Measurements from ENCODE around the gene GNB1. TPM values are rescaled to one million over a fixed set of nuclear protein-coding genes. Genes with fewer than 3 reads are reported as not detected.

GNB1 gene
- total RNA-seq, 4 donors from 2014 or later: 150 to 191 (median 159) TPM

DNA sequence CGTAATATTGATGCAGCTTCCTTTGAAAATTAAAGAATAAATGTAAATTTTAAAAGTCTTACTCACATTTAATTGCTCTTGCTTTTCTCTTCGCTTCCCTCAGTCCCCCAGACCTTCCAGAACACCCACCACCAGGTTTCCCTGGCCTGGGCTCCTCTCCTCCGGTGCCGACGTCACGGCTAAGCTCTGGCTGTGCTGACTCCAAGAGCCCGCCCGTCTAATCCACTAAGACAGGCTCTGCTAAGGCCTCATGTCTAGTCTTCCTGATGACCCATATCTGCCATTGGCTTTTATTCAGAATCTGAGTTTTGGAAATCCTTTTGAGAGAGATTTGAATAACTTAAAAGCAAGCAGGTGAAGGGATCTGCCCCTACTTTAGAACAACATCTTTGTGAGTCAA lies 58.7 kb downstream of the GNB1 start:
- Histone ChIP-seq H3K27ac (no peak overlapping the region), H3K9me3 (no peaks in the 10 kb centered on the region), H3K4me1 (peaks cover 0 to 55% (median 5%) of the 10 kb centered on the region in 4 donors), H3K36me3 (peaks cover 0 to 29% (median 0%) of the 10 kb centered on the region in 3 donors), H3K4me3 (no peak overlapping the region), H3K27me3 (no peaks in the 10 kb centered on the region)
- no peak for DNase-seq (ENCODE audit: low spot score in 2 of 2)
- TF ChIP-seq POLR2A (IDR thresholded peaks at IDR 0.05) (no peak), EP300 (IDR thresholded peaks at IDR 0.05) (no peak)
- TF ChIP-seq, protein P1, sequence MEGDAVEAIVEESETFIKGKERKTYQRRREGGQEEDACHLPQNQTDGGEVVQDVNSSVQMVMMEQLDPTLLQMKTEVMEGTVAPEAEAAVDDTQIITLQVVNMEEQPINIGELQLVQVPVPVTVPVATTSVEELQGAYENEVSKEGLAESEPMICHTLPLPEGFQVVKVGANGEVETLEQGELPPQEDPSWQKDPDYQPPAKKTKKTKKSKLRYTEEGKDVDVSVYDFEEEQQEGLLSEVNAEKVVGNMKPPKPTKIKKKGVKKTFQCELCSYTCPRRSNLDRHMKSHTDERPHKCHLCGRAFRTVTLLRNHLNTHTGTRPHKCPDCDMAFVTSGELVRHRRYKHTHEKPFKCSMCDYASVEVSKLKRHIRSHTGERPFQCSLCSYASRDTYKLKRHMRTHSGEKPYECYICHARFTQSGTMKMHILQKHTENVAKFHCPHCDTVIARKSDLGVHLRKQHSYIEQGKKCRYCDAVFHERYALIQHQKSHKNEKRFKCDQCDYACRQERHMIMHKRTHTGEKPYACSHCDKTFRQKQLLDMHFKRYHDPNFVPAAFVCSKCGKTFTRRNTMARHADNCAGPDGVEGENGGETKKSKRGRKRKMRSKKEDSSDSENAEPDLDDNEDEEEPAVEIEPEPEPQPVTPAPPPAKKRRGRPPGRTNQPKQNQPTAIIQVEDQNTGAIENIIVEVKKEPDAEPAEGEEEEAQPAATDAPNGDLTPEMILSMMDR (IDR thresholded peaks at IDR 0.05): no peak
- WGBS, 2 donors: 70 to 87% methylated on average over 8 of the region's 8 CpGs

DNA sequence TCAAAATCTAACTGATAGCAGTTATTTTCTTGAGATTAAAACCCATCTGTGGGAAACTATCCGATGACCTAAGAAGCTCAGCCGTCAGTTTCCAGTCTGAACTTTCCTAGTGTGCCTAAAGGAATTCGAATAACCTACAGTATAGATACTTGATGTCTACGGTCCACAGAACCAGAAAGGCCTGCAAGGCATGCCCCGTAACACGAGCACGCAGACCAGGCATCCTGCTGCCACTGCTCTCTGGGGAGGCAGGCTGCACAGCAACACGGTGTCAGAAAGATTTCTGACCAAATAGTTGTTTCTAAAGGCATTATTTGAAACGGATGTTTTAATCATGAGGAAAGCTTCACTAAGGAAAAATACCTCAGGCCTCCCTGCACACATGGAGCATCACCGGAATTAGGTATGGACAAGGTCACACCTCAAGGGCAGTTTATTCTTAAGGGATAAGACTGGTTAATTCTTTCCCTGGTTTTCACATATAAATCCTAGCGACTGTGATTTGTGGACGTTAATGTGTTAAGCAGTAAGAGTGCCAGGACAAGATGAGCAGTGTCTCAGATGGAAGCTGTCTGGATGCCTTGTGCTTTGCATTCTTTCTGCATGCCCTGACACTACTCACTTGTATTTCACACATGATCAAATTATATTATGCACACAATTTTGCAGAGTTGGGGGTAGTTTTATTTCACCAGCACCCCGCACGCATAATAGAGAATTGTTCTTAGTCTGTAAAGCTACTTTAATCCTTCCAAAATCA lies 63.6 kb downstream of the GNB1 start:
- Histone ChIP-seq H3K27me3 (no peaks in the 10 kb centered on the region), H3K27ac (peak overlapping the region in 1 of 4 donors; percentile 17), H3K4me3 (no peak overlapping the region), H3K4me1 (peaks cover 0 to 35% (median 3%) of the 10 kb centered on the region in 4 donors), H3K9me3 (no peaks in the 10 kb centered on the region), H3K36me3 (peaks cover 0 to 35% (median 0%) of the 10 kb centered on the region in 3 donors)
- no peak for DNase-seq (ENCODE audit: low spot score in 2 of 2)
- 35 to 40% methylated on average over 14 of the region's 14 CpGs for WGBS, 2 donors
- TF ChIP-seq, protein P1 (IDR thresholded peaks at IDR 0.05): no peak
- no peak for TF ChIP-seq POLR2A (IDR thresholded peaks at IDR 0.05)
- TF ChIP-seq EP300 (IDR thresholded peaks at IDR 0.05): no peak

DNA sequence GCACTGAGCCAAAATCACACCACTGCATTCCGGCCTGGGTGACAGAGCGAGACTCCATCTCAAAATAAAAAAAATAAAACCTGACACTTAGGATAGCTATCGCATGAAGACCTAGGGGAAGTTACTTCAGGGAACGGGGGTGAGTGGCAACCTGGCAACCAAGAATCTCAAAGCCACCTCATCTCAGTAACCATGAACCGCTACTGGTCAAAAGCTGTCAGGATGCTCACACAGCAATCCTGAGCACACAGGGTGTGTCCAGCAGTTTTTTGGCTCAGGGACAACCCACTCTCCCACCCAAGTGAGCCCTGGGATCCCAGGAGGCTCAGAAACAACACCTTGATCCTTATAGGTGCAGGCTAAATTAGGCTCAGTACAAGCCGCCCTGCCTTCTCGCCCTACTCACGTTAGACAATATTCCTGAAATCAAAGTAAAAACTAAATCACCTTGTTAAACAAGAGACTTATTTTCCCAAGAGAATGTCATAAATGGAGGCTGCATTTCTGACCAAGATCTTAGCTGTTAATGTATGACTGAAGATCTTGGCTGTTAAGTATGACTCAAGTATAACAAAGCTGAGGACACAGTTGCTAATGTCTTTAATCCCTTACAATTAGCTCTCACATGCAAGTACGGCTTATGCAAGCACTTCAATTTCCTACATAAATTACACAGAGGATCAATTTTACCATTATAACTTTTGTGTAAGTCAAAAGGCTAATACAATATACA lies 64.4 kb downstream of the GNB1 start:
- Histone ChIP-seq H3K27ac (peak overlapping the region in 1 of 4 donors; percentile 17), H3K27me3 (no peaks in the 10 kb centered on the region), H3K4me3 (no peak overlapping the region), H3K36me3 (peaks cover 0 to 40% (median 0%) of the 10 kb centered on the region in 3 donors), H3K4me1 (peaks cover 0 to 34% (median 3%) of the 10 kb centered on the region in 4 donors), H3K9me3 (no peaks in the 10 kb centered on the region)
- TF ChIP-seq, protein P1 (IDR thresholded peaks at IDR 0.05): no peak
- TF ChIP-seq POLR2A (IDR thresholded peaks at IDR 0.05): no peak
- TF ChIP-seq EP300 (IDR thresholded peaks at IDR 0.05): no peak
- DNase-seq (ENCODE audit: low spot score in 2 of 2): no peak
- WGBS, 2 donors: 78 to 83% methylated on average over 9 of the region's 9 CpGs

DNA sequence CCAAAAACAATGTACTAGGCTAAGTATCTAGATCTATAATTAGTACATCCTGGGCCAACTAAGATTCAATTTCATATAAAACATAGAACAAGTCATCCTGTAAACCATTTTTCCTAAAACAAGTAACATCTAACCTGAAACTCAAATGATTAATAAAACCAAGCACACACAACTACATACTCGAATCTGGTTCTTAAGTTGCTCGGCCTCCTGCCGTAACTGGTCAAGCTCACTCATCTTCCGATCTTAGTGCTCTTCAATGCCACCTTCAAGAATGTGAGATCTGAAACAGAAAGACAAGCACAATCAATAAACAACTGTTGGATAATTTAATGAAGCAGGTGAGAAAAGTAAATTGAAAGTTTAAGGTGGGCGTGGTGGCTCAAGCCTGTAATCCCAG lies 65.7 kb downstream of the GNB1 start:
- Histone ChIP-seq H3K27me3 (no peaks in the 10 kb centered on the region), H3K27ac (no peak overlapping the region), H3K4me3 (no peak overlapping the region), H3K36me3 (peaks cover 0 to 41% (median 0%) of the 10 kb centered on the region in 3 donors), H3K4me1 (peaks cover 0 to 34% (median 3%) of the 10 kb centered on the region in 4 donors), H3K9me3 (no peaks in the 10 kb centered on the region)
- TF ChIP-seq, protein P1 (IDR thresholded peaks at IDR 0.05): no peak
- TF ChIP-seq POLR2A (IDR thresholded peaks at IDR 0.05): no peak
- TF ChIP-seq EP300 (IDR thresholded peaks at IDR 0.05): no peak
- DNase-seq (ENCODE audit: low spot score in 2 of 2): no peak
- 95 to 96% methylated on average over 5 of the region's 5 CpGs for WGBS, 2 donors

DNA sequence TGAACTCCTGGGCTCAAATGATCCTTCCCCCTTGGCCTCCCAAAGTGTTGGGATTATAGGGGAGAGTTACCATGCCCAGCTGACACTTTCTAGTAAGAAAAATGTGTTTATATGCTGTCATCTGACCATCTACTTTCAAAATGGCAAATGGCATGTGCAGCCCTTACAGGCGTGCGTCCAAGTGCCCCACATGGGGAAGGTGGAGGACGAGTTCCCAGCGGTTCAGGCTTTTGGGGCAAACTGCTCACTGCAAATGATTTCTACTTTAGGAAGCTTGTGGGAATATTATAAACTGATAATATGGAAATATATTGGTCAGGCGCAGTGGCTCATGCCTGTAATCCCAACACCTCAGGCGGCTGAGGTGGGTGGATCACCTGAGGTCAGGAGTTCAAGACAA lies 71.1 kb downstream of the GNB1 start:
- H3K4me3 ChIP-seq: no peak overlapping the region
- no peaks in the 10 kb centered on the region for H3K4me1 ChIP-seq
- WGBS, 2 donors: 93 to 98% methylated on average over 6 of the region's 6 CpGs
- H3K9me3 ChIP-seq: no peaks in the 10 kb centered on the region
- TF ChIP-seq, protein P1 (IDR thresholded peaks at IDR 0.05): no peak
- TF ChIP-seq POLR2A (IDR thresholded peaks at IDR 0.05) (no peak), EP300 (IDR thresholded peaks at IDR 0.05) (no peak)
- peaks cover 0 to 70% (median 8%) of the 10 kb centered on the region in 3 donors for H3K36me3 ChIP-seq
- no peak for DNase-seq (ENCODE audit: low spot score in 2 of 2)
- no peaks in the 10 kb centered on the region for H3K27me3 ChIP-seq
- H3K27ac ChIP-seq: no peak overlapping the region

All from tibial nerve (tissue), 4 donors.